Right lobe of liver (tissue), 4 donors: ENCODE data around the gene PPP1R2C.

Experiments
- CTCF ChIP-seq, 4 donors: fragments of 200-600 bp in 3 of 4; fragments of 450-650 bp in 1 of 4; IDR thresholded peaks; one replicate each; pipeline versions ENCODE4 v1.5.1 to v1.8.0; 2016 to 2022; ENCODE audit warnings: antibody characterized with exemption in 4 of 4, mild to moderate bottlenecking in 2 of 4
- POLR2A ChIP-seq: fragments of 450-650 bp; IDR thresholded peaks from one replicate; pipeline ENCODE4 v1.6.1; 2017; ENCODE audit warnings: antibody characterized with exemption, mild to moderate bottlenecking
- donor health status: DM: no; HTN: no; CAD: no.
- donor health status: DM: no; HTN: no; CAD: no.
- donor health status: DM: no; HTN: yes; CAD: no.

- TF ChIP-seq POLR2A (no peak), CTCF (IDR thresholded peaks at IDR 0.05) (no peak)
These were observed 37.5 kb downstream of the PPP1R2C start for GRCh38 chrX:42740456-42740855.
